ENCODE measurements around the gene STRN.

DNA sequence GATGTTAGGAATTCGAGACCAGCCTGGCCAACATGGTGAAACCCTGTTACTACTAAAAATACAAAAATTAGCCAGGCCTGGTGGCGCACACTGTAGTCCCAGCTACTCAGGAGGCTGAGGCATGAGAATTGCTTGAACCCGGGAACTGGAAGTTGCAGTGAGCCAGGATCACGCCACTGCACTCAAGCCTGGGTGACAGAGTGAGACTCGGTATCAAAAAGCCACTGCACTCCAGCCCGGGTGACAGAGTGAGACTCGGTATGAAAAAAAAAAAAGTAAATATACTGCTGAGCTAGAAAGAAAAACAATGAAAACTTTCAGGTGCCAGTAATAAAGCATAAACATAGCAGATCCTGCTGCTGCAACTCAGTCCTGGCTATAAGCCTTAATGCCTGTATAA lies 73.5 kb downstream of the STRN start:
- TF ChIP-seq EZH2phosphoT487 (IDR thresholded peaks at IDR 0.05; ENCODE audit: borderline replicate concordance, low read depth, low read length) (no peak), CTCF (conservative IDR thresholded peaks at IDR 0.05; ENCODE audit: low read length) (no peak)
